SK-N-MC (cell line): ENCODE results near the gene GALK2.

Experiments used
- EZH2 ChIP-seq: fragments of 200-600 bp; sonication (generic); IDR thresholded peaks from one replicate; pipeline ENCODE4 v1.6.1; 2017; ENCODE audit warnings: antibody characterized with exemption
- POLR2AphosphoS5 ChIP-seq: IDR thresholded peaks from 2 replicates; pipeline ENCODE4 v1.6.1; 2012; ENCODE audit warnings: mild to moderate bottlenecking, low read depth, low read length, borderline replicate concordance

DNA sequence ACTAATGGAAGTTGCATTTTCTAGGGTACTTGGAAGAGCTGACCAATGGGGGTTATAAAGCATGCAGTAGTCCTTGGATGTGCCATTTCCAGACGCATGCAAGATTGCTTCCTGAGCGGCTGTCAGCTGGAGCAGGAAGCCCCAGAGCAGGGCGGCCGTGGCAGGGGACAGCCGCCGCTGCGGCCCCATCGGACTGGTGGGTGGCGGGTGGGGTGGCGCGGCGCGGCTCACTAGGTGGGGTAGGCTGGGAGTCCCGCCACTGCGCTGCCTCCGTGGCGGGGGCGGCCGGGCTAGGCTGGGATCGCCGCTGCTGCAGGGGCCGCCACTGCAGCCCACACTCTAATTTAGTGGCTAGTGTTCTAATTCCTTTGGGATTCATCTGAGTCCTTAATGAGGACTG is 196.4 kb downstream of the GALK2 start:
- no peak for TF ChIP-seq POLR2AphosphoS5
- no peak for TF ChIP-seq EZH2
